Measurements from ENCODE around the gene TSPEAR. TPM values are rescaled to one million over a fixed set of nuclear protein-coding genes. Genes with fewer than 3 reads are reported as not detected.

The TSPEAR gene
- total and polyA plus RNA-seq, 11 donors: 0.01 to 2.6 (median 0.71) TPM; not detected in 2

DNA sequence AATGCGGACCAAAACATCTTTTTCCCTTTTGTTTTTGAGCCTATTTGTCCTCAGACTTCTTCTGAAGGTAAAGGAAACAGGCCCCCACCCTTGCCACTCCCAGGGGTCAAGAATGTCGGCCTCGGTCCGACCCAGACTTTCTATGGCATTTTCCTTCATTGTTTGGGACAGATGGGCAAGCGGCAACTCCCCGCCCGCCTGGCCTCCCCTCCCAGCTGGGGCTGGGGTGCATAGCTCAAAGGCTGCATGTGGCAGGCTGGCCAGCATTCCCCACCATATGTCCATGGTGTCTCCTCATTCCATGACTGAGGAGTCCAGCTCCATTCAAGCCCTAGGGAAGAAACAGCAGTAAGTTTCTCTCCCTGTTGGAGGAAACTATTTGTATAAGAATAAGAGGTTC is 29.4 kb upstream of the TSPEAR start:
- 79 to 90% (median 85%) methylated on average over 7 of the region's 7 CpGs for WGBS, 4 donors
- Histone ChIP-seq H3K4me1 (no peaks in the 10 kb centered on the region), H3K27ac (no peak overlapping the region), H3K27me3 (peaks cover 0 to 3% (median 0%) of the 10 kb centered on the region in 9 donors), H3K4me3 (no peak overlapping the region), H3K9me3 (peaks cover 0 to 44% (median 22%) of the 10 kb centered on the region in 12 donors), H3K36me3 (no peaks in the 10 kb centered on the region)
- TF ChIP-seq, protein P1, sequence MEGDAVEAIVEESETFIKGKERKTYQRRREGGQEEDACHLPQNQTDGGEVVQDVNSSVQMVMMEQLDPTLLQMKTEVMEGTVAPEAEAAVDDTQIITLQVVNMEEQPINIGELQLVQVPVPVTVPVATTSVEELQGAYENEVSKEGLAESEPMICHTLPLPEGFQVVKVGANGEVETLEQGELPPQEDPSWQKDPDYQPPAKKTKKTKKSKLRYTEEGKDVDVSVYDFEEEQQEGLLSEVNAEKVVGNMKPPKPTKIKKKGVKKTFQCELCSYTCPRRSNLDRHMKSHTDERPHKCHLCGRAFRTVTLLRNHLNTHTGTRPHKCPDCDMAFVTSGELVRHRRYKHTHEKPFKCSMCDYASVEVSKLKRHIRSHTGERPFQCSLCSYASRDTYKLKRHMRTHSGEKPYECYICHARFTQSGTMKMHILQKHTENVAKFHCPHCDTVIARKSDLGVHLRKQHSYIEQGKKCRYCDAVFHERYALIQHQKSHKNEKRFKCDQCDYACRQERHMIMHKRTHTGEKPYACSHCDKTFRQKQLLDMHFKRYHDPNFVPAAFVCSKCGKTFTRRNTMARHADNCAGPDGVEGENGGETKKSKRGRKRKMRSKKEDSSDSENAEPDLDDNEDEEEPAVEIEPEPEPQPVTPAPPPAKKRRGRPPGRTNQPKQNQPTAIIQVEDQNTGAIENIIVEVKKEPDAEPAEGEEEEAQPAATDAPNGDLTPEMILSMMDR (IDR thresholded peaks at IDR 0.05): no peak
- DNase-seq (no peak), ATAC-seq (no peak)
- intact Hi-C loops (cut with DNase I): loop anchor here in 4 of 10 donors (5.0 to 10.0 kb wide), 3 partner anchors 118 to 228 kb away; no protein-coding TSS in a partner anchor

DNA sequence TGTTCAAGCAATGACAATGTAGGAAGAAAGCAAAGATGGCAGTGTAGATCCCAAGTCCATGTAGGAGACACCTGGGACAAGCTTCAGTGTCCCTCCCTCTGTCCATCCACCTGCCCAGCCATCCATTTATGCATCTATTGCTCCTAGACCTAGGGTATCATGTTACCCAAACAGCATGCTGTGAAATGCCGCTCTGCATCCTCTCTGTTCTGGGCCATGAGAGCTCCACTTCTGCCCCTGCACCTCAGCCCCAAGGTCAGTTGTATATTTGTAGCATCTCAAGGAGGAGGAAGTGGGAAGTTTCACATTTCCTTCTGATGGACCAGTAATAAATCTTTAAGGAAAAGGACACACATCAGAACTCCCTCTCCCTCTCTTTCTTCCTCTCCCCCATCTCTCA is 27.9 kb upstream of the TSPEAR start:
- Histone ChIP-seq H3K4me1 (no peaks in the 10 kb centered on the region), H3K27me3 (peaks cover 0 to 3% (median 0%) of the 10 kb centered on the region in 9 donors), H3K9me3 (peaks cover 0 to 44% (median 22%) of the 10 kb centered on the region in 12 donors), H3K27ac (no peak overlapping the region), H3K4me3 (no peak overlapping the region), H3K36me3 (no peaks in the 10 kb centered on the region)
- DNase-seq (no peak), ATAC-seq (no peak)
- intact Hi-C loops (cut with DNase I): loop anchor here in 1 of 10 donors (10.0 kb wide), 1 partner anchor 225 kb away; no protein-coding TSS in a partner anchor
- WGBS, 4 donors: 70 to 100% (median 98%) methylated on average over 1 of the region's 1 CpG
- TF ChIP-seq POLR2A (IDR thresholded peaks at IDR 0.05): no peak
- TF ChIP-seq, protein P1 (IDR thresholded peaks at IDR 0.05): no peak

DNA sequence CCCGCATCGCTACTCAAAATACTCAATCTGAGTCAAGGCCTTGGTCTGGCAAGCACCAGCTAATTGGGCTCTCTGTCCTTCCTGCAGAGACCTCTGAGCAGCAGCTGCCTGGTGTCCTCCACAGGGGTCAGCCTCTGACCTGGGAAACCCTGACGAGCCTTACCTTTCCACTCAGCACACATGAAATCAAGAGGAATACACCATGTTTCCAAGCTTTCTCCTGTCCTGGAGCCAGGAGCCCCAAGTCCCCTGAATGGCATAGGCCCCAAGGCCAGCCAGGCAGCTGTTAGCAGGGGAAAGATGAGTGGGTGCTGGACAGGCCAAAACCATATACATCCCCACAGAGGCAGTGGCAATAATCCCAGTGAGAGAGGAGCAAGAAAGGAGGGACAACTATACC is 27.2 kb upstream of the TSPEAR start:
- no peak for TF ChIP-seq POLR2A (IDR thresholded peaks at IDR 0.05)
- TF ChIP-seq, protein P1 (IDR thresholded peaks at IDR 0.05): no peak
- no peaks in the 10 kb centered on the region for H3K27me3 ChIP-seq
- H3K27ac ChIP-seq: no peak overlapping the region
- ATAC-seq: no peak
- no peak for DNase-seq
- H3K4me3 ChIP-seq: no peak overlapping the region
- no peaks in the 10 kb centered on the region for H3K36me3 ChIP-seq
- H3K4me1 ChIP-seq: no peaks in the 10 kb centered on the region
- peaks cover 0 to 44% (median 22%) of the 10 kb centered on the region in 12 donors for H3K9me3 ChIP-seq
- 79 to 97% (median 95%) methylated on average over 3 of the region's 3 CpGs for WGBS, 4 donors
- intact Hi-C loops (cut with DNase I): loop anchor here in 1 of 10 donors (10.0 kb wide), 1 partner anchor 224 kb away; no protein-coding TSS in a partner anchor

DNA sequence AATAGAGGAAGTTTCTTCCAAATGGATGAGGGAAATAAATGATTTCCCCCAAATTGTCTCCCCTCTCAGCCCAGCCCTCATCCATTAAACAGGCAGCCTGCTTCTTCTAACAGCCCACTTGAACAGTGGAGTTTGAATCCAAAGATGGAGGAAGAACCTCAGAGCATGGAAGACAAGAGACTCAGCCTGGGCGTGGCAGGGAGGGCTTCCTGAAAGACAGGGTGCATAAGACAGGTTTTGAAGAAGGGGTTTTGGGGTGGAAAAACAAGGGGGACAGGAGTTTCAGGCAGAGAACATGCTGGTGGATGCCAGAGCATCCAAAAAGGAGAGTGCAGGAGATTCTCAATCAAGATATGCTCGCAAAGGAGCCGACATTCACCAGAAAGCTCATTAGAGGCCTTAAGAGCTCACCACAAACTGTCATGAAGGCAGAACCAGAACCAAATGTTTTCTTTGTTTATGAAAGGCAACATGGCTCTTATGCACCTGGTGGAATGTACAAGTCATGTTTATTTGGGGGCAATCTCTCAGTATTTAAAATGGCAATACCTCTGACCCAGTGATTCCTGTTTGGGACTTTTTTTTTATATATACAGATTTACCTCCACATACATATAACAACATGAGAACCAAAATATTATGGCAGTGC is 26.5 kb upstream of the TSPEAR start:
- peaks cover 0 to 44% (median 22%) of the 10 kb centered on the region in 12 donors for H3K9me3 ChIP-seq
- no peak for ATAC-seq

More for the DNA sequence above, 26.5 kb upstream of the TSPEAR start:
- Histone ChIP-seq H3K36me3 (no peaks in the 10 kb centered on the region), H3K4me1 (no peaks in the 10 kb centered on the region), H3K27ac (no peak overlapping the region), H3K4me3 (no peak overlapping the region), H3K27me3 (no peaks in the 10 kb centered on the region)
- intact Hi-C loops (cut with DNase I): loop anchor here in 1 of 10 donors (10.0 kb wide), 1 partner anchor 223 kb away; no protein-coding TSS in a partner anchor
- no peak for TF ChIP-seq POLR2A (IDR thresholded peaks at IDR 0.05)
- TF ChIP-seq, protein P1 (IDR thresholded peaks at IDR 0.05): no peak
- 62 to 77% (median 65%) methylated on average over 3 of the region's 3 CpGs for WGBS, 4 donors
- no peak for DNase-seq
